Measurements from ENCODE around the gene HHAT. TPM values are rescaled to one million over a fixed set of nuclear protein-coding genes. Genes with fewer than 3 reads are reported as not detected.

HHAT gene
- total and polyA plus RNA-seq, 9 of the 15 experiments (the other 6 are each of a cell fraction or from before 2014, with no cell fraction given): 0.07 to 0.16 (median 0.13) TPM; not detected in 1

GRCh38 chr1:210482491-210482890, 153.8 kb downstream of the HHAT start:
- no peaks in the 10 kb centered on the region for H3K36me3 ChIP-seq (ENCODE audit: control insufficient read depth, insufficient read depth, low read length)
- no peaks in the 10 kb centered on the region; the same call in 1 of the 2 replicates for H4K20me1 ChIP-seq (replicated peaks; ENCODE audit: control insufficient read depth, insufficient read depth, low read length)
- H3K79me2 ChIP-seq (ENCODE audit: control insufficient read depth, insufficient read depth, low read length): no peaks in the 10 kb centered on the region
- TF ChIP-seq RERE (CRISPR knock-in tag; IDR thresholded peaks at IDR 0.05; ENCODE audit: borderline replicate concordance): no peak
- TF ChIP-seq GATA2 (CRISPR knock-in tag; IDR thresholded peaks at IDR 0.05): no peak
- TF ChIP-seq FOSL1 (tag; conservative IDR thresholded peaks at IDR 0.05): no peak
- no peak for TF ChIP-seq MLLT1 (IDR thresholded peaks at IDR 0.05)
- TF ChIP-seq FOXJ2 (tag; IDR thresholded peaks at IDR 0.05): no peak
- no peak for TF ChIP-seq SMARCB1 (IDR thresholded peaks at IDR 0.05; ENCODE audit: insufficient read length, low read depth)
- no peak for TF ChIP-seq ATF7 (IDR thresholded peaks at IDR 0.05)
- TF ChIP-seq ZHX1 (conservative IDR thresholded peaks at IDR 0.05; ENCODE audit: low read length): no peak
- no peak for TF ChIP-seq BCLAF1 (IDR thresholded peaks at IDR 0.05; ENCODE audit: borderline replicate concordance in 1 of 2, control insufficient read depth in 1 of 2, low read depth in 2 of 2, low read length in 1 of 2)
- H3K9ac ChIP-seq (ENCODE audit: insufficient read depth in 1 of 2, low read depth in 2 of 2, low read length in 2 of 2): no peak overlapping the region
- WGBS (ENCODE audit: insufficient coverage, low coverage, missing lambda C conversion rate): 0% methylated on average over 6 of the region's 6 CpGs
- in situ Hi-C loops (cut with MboI) (no loop called here), intact Hi-C loops (cut with micrococcal nuclease) (no loop called here)
- H3K4me3 ChIP-seq: no peak overlapping the region
- no peaks in the 10 kb centered on the region for H3K9me1 ChIP-seq (ENCODE audit: control insufficient read depth, insufficient read depth, low read length)
- ChIA-PET CTCF (ENCODE audit: low intra/inter-chr PET ratio) (no interaction called here), POLR2A (interaction anchor here (0.6 kb wide), 1 partner anchor 948 kb away, joined by 3 read pairs; no protein-coding TSS in a partner anchor)
- no peak for ATAC-seq
- H3K27me3 ChIP-seq (ENCODE audit: control insufficient read depth in 2 of 2, insufficient read depth in 2 of 2, low read length in 2 of 2): no peaks in the 10 kb centered on the region
- no peaks in the 10 kb centered on the region for H3K4me1 ChIP-seq (replicated peaks in 1 of 2; ENCODE audit: control insufficient read depth in 2 of 2, insufficient read depth in 2 of 2, low read length in 2 of 2)
- no TSS peak for BruUV-seq (replicated peaks)
- no peak overlapping the region for H3K4me2 ChIP-seq (ENCODE audit: insufficient read depth, low read length)
- H3K9me3 ChIP-seq (replicated peaks; ENCODE audit: control insufficient read depth, insufficient read depth, low read depth, low read length): no peaks in the 10 kb centered on the region
- no peak for DNase-seq (ENCODE audit: extremely low read depth in 1 of 4, low spot score in 3 of 4)
- FAIRE-seq: no peak
- no peak overlapping the region for H3K27ac ChIP-seq (ENCODE audit: extremely low read depth, low read depth, low read length)
- no peak overlapping the region for H2AFZ ChIP-seq (ENCODE audit: low read depth, low read length)
